GM12878 (cell line): ENCODE data around the gene ARAP1. TPM values are rescaled to one million over a fixed set of nuclear protein-coding genes. Genes with fewer than 3 reads are reported as not detected.

Experiments used
- ATAC-seq: fragments of 200-7000 bp; cut with Tn5 transposase; 3 replicates; pipeline ENCODE4 v1.9.1; 2020; ENCODE audit warnings: mild to moderate bottlenecking, moderate library complexity
- BruUV-seq: library from RNA; stranded (reverse); fragments of 400-500 nt; replicated peaks from 2 replicates; lab custom pipeline; 2021; lab: Mats Ljungman, UMichigan
- CTCF ChIA-PET: fragments of 300-600 bp; sonication (Branson Sonifier 250); formaldehyde crosslinking; extraction: SDS; loops from one replicate; lab custom pipeline; 2021; ENCODE audit warnings: inconsistent platforms; lab: Yijun Ruan, JAX
- POLR2A ChIA-PET: fragments of 350-600 bp; formaldehyde crosslinking; extraction: SDS; loops from one replicate; lab custom pipeline; 2021; ENCODE audit warnings: inconsistent platforms; lab: Charles Lee
- RAD21 ChIA-PET: fragments of 300-600 bp; sonication (Branson Sonifier 250); formaldehyde crosslinking; loops from one replicate; lab custom pipeline; 2023; ENCODE audit warnings: antibody characterized with exemption; ENCODE audit not compliant: unreplicated experiment; lab: Charles Lee
- SMC1A ChIA-PET: fragments of 300-600 bp; sonication (Branson Sonifier 250); formaldehyde crosslinking; loops from one replicate; lab custom pipeline; 2023; ENCODE audit not compliant: unreplicated experiment, uncharacterized antibody; lab: Charles Lee
- DNase-seq: peaks from one replicate; pipeline ENCODE4 v3.0.0-alpha.2; 2011; ENCODE audit warnings: low read depth, low spot score
- FAIRE-seq: peaks from 3 replicates; lab custom pipeline; 2011; peaks lifted over from hg19 to GRCh38; lab: Jason Lieb, UNC
- H2AFZ ChIP-seq: 2 replicates; pipeline ENCODE4 v1.6.0; 2011; ENCODE audit warnings: low read depth, low read length, control low read depth; ENCODE audit not compliant: control insufficient read depth
- H3K27ac ChIP-seq: 2 replicates; pipeline ENCODE4 v1.5.1; 2011; ENCODE audit warnings: control low read depth; ENCODE audit not compliant: control insufficient read depth, insufficient read depth
- H3K27me3 ChIP-seq, 2 experiments: replicated peaks in 1 of 2; 2 replicates each; pipeline versions ENCODE4 v1.6.0 to v1.6.1; 2011; ENCODE audit warnings: low read length in 1 of 2; ENCODE audit not compliant: control insufficient read depth in 2 of 2, insufficient read depth in 2 of 2
- H3K36me3 ChIP-seq, 2 experiments: 2 replicates each; pipeline ENCODE4 v1.5.1; 2011; ENCODE audit warnings: low read length in 1 of 2; ENCODE audit not compliant: control insufficient read depth in 2 of 2, insufficient read depth in 2 of 2
- H3K4me1 ChIP-seq: 2 replicates; pipeline ENCODE4 v1.6.1; 2011; ENCODE audit warnings: mild to moderate bottlenecking, low read length, moderate library complexity, mixed read lengths; ENCODE audit not compliant: control insufficient read depth, insufficient read depth
- H3K4me2 ChIP-seq: 2 replicates; pipeline ENCODE4 v1.6.0; 2011; ENCODE audit warnings: control low read depth; ENCODE audit not compliant: control insufficient read depth, insufficient read depth
- H3K4me3 ChIP-seq: fragments of 200-600 bp; sonication (generic); 2 replicates; pipeline ENCODE4 v1.5.1; 2016
- H3K79me2 ChIP-seq: 2 replicates; pipeline ENCODE4 v1.6.0; 2011; ENCODE audit warnings: low read length; ENCODE audit not compliant: control insufficient read depth, insufficient read depth
- H3K9ac ChIP-seq: 2 replicates; pipeline ENCODE4 v1.8.0; 2011; ENCODE audit warnings: low read length, control low read depth, mixed read lengths; ENCODE audit not compliant: control insufficient read depth, insufficient read depth
- H3K9me3 ChIP-seq: replicated peaks from 3 replicates; pipeline ENCODE4 v1.5.1; 2011; ENCODE audit warnings: mild to moderate bottlenecking, low read length; ENCODE audit not compliant: control insufficient read depth, insufficient read depth
- H4K20me1 ChIP-seq: 2 replicates; pipeline ENCODE4 v1.6.0; 2011; ENCODE audit not compliant: control insufficient read depth, insufficient read depth
- DPF2 ChIP-seq: fragments of 450-650 bp; IDR thresholded peaks from 2 replicates; pipeline ENCODE4 v1.6.1; 2017; ENCODE audit warnings: mild to moderate bottlenecking
- EZH2 ChIP-seq: IDR thresholded peaks from 2 replicates; pipeline ENCODE4 v1.6.1; 2012; ENCODE audit warnings: low read depth, mild to moderate bottlenecking, control low read depth, inconsistent platforms, low read length, borderline replicate concordance; ENCODE audit not compliant: control insufficient read depth
- IRF5 ChIP-seq: fragments of 450-650 bp; IDR thresholded peaks from 2 replicates; pipeline ENCODE4 v1.6.1; 2017; ENCODE audit warnings: borderline replicate concordance
- NFIC ChIP-seq: IDR thresholded peaks from 2 replicates; pipeline ENCODE4 v1.6.1; 2012; ENCODE audit warnings: low read depth, mild to moderate bottlenecking, inconsistent platforms, low read length, moderate library complexity
- SKIL ChIP-seq: fragments of 450-650 bp; IDR thresholded peaks from 2 replicates; pipeline ENCODE4 v1.6.1; 2017; ENCODE audit warnings: mild to moderate bottlenecking, low read depth, inconsistent platforms; ENCODE audit not compliant: poor library complexity, severe bottlenecking
- TCF12 ChIP-seq: IDR thresholded peaks from 2 replicates; pipeline ENCODE4 v1.6.1; 2011; ENCODE audit warnings: low read depth, mild to moderate bottlenecking, low read length
- WGBS: methylation state at CpG from one replicate; pipeline ENCODE4 v1.1.6; 2016; ENCODE audit warnings: low lambda C conversion rate; ENCODE audit not compliant: insufficient replicate concordance, insufficient coverage; ENCODE audit errors: missing lambda C conversion rate; 5-methylcytosine and 5-hydroxymethylcytosine counted together
- in situ Hi-C: fragments of 300-500 bp; cut with MboI; formaldehyde crosslinking; loops from 9 replicates; pipeline ENCODE4 v1.14.3; 2018; ENCODE audit warnings: mixed read lengths
- intact Hi-C: fragments of 100-400 bp; cut with micrococcal nuclease; formaldehyde crosslinking; loops from one replicate; pipeline ENCODE4 v1.14.2; 2022; ENCODE audit not compliant: unreplicated experiment
- polyA plus RNA-seq, 11 experiments: library from polyadenylated mRNA; depleted of rRNA in 4 of 11; unstranded in 6 of 11; stranded (reverse) in 5 of 11; fragments of >200 nt; fragmentation: Nextera tagmentation in 4 of 11; fragmentation: Illumina TruSeq in 1 of 11; extraction: Ambion mirVana in 4 of 11; extraction: Trizol in 1 of 11; gene quantifications; 1 replicate in 1 of 11; 2 replicates in 10 of 11; pipeline versions ENCODE4 v1.2.1 to v1.2.3, GENCODE V29; 2011 to 2016; ENCODE audit warnings: inconsistent platforms in 2 of 11, missing spikeins in 2 of 11, low read depth in 1 of 11
- total RNA-seq, 4 experiments: library from RNA; depleted of rRNA in 3 of 4; stranded (reverse); fragments of >200 nt in 3 of 4; fragmentation: Illumina TruSeq in 1 of 4; extraction: Trizol in 1 of 4; gene quantifications; 2 replicates each; pipeline versions ENCODE4 v1.2.1 to v1.2.3, GENCODE V29; 2013 to 2021
- TF ChIP-seq, protein P1 (sequence below): IDR thresholded peaks from 2 replicates; pipeline ENCODE4 v1.6.1; 2011; ENCODE audit warnings: borderline replicate concordance, low read depth, mild to moderate bottlenecking, moderate library complexity, mixed read lengths, low read length; ENCODE audit not compliant: insufficient read depth; ENCODE audit errors: extremely low read length
- TF ChIP-seq, protein P2 (sequence below): fragments of 450-650 bp; conservative IDR thresholded peaks from 2 replicates; pipeline ENCODE4 v1.6.1; 2017; ENCODE audit warnings: mild to moderate bottlenecking, moderate library complexity
- TF ChIP-seq, protein P3 (sequence below): IDR thresholded peaks from 2 replicates; pipeline ENCODE4 v1.6.1; 2012; ENCODE audit warnings: improper control_type of control experiment, low read depth, low read length; ENCODE audit not compliant: insufficient replicate concordance

The ARAP1 gene
- total and polyA plus RNA-seq, 10 of the 15 experiments (the other 5 are each of a cell fraction or from before 2014, with no cell fraction given) = 0.55 to 102 (median 51.0) TPM

DNA sequence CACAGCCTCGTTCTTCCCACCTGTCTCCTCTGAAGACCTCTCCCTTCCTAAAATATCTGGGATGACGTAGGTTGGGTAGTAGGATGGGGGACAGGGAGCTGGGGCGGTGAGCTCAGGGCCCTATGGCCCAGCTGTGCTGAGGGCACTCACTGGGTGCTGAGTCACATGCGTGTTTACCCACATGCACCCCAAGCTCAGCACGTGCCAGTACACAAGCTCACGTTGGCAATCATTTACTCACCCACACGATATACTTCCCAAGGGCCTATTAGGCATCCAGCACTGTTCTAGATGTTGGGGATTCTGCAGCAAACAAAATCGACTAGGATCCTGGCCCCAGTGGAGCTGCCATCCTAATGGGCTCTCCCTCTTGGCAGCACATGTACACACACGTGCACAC is 28.7 kb downstream of the ARAP1 start:
- ChIA-PET RAD21 (interaction anchor here (1.0 to 13.9 kb wide), 7 partner anchors 13 to 455 kb away, joined by 3 to 256 read pairs (median 6); partner anchors contain the start of gene STARD10), CTCF (interaction anchor here (0.5 to 18.4 kb wide), 10 partner anchors 11 to 455 kb away, joined by 3 to 469 read pairs (median 10); partner anchors contain the start of genes ATG16L2 and STARD10), SMC1A (interaction anchor here (0.7 to 12.0 kb wide), 6 partner anchors 14 to 454 kb away, joined by 3 to 185 read pairs (median 5); partner anchors contain the start of gene STARD10), POLR2A (interaction anchor here (1.2 to 3.2 kb wide), 5 partner anchors 13 to 92 kb away, joined by 4 to 7 read pairs (median 6); no protein-coding TSS in a partner anchor)
- BruUV-seq = no TSS peak
- H3K4me1 ChIP-seq = peaks cover 46% of the 10 kb centered on the region
- H3K27ac ChIP-seq = no peak overlapping the region
- no peak overlapping the region for H3K4me2 ChIP-seq
- no peaks in the 10 kb centered on the region for H3K9me3 ChIP-seq
- ATAC-seq (no peak), FAIRE-seq (no peak), DNase-seq (no peak)
- no peak overlapping the region for H3K4me3 ChIP-seq
- H3K9ac ChIP-seq = no peak overlapping the region
- in situ Hi-C loops (loop anchor here (10.0 kb wide), 2 partner anchors 71 to 451 kb away; partner anchors contain the start of gene STARD10), intact Hi-C loops (no loop called here)
- H3K27me3 ChIP-seq = no peaks in the 10 kb centered on the region
- peaks cover 6 to 28% of the 10 kb centered on the region in 2 experiments for H3K36me3 ChIP-seq
- WGBS = 59% methylated on average over 9 of the region's 9 CpGs
- H4K20me1 ChIP-seq = peaks cover 6% of the 10 kb centered on the region; the same call in 1 of the 2 replicates
- H3K79me2 ChIP-seq = peaks cover 68% of the 10 kb centered on the region
- no peak overlapping the region for H2AFZ ChIP-seq
- no peak for TF ChIP-seq EZH2
- TF ChIP-seq TCF12 = no peak
- TF ChIP-seq, protein P1, sequence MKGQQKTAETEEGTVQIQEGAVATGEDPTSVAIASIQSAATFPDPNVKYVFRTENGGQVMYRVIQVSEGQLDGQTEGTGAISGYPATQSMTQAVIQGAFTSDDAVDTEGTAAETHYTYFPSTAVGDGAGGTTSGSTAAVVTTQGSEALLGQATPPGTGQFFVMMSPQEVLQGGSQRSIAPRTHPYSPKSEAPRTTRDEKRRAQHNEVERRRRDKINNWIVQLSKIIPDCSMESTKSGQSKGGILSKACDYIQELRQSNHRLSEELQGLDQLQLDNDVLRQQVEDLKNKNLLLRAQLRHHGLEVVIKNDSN = no peak
- TF ChIP-seq, protein P2, sequence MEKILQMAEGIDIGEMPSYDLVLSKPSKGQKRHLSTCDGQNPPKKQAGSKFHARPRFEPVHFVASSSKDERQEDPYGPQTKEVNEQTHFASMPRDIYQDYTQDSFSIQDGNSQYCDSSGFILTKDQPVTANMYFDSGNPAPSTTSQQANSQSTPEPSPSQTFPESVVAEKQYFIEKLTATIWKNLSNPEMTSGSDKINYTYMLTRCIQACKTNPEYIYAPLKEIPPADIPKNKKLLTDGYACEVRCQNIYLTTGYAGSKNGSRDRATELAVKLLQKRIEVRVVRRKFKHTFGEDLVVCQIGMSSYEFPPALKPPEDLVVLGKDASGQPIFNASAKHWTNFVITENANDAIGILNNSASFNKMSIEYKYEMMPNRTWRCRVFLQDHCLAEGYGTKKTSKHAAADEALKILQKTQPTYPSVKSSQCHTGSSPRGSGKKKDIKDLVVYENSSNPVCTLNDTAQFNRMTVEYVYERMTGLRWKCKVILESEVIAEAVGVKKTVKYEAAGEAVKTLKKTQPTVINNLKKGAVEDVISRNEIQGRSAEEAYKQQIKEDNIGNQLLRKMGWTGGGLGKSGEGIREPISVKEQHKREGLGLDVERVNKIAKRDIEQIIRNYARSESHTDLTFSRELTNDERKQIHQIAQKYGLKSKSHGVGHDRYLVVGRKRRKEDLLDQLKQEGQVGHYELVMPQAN = no peak
- no peak for TF ChIP-seq SKIL
- TF ChIP-seq, protein P3, sequence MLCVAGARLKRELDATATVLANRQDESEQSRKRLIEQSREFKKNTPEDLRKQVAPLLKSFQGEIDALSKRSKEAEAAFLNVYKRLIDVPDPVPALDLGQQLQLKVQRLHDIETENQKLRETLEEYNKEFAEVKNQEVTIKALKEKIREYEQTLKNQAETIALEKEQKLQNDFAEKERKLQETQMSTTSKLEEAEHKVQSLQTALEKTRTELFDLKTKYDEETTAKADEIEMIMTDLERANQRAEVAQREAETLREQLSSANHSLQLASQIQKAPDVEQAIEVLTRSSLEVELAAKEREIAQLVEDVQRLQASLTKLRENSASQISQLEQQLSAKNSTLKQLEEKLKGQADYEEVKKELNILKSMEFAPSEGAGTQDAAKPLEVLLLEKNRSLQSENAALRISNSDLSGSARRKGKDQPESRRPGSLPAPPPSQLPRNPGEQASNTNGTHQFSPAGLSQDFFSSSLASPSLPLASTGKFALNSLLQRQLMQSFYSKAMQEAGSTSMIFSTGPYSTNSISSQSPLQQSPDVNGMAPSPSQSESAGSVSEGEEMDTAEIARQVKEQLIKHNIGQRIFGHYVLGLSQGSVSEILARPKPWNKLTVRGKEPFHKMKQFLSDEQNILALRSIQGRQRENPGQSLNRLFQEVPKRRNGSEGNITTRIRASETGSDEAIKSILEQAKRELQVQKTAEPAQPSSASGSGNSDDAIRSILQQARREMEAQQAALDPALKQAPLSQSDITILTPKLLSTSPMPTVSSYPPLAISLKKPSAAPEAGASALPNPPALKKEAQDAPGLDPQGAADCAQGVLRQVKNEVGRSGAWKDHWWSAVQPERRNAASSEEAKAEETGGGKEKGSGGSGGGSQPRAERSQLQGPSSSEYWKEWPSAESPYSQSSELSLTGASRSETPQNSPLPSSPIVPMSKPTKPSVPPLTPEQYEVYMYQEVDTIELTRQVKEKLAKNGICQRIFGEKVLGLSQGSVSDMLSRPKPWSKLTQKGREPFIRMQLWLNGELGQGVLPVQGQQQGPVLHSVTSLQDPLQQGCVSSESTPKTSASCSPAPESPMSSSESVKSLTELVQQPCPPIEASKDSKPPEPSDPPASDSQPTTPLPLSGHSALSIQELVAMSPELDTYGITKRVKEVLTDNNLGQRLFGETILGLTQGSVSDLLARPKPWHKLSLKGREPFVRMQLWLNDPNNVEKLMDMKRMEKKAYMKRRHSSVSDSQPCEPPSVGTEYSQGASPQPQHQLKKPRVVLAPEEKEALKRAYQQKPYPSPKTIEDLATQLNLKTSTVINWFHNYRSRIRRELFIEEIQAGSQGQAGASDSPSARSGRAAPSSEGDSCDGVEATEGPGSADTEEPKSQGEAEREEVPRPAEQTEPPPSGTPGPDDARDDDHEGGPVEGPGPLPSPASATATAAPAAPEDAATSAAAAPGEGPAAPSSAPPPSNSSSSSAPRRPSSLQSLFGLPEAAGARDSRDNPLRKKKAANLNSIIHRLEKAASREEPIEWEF = no peak
- TF ChIP-seq DPF2 = no peak
- no peak for TF ChIP-seq IRF5
- TF ChIP-seq NFIC = no peak
